LNCAP (cell line): ENCODE data around the gene AFF1.

Source experiments
- CTCF ChIP-seq: fragments of 450-650 bp; IDR thresholded peaks from 2 replicates; pipeline ENCODE4 v1.5.1; 2017; ENCODE audit warnings: mild to moderate bottlenecking

Gene AFF1

GRCh38 chr4:87129681-87130080, 194.9 kb downstream of the AFF1 start:
- no peak for TF ChIP-seq CTCF

GRCh38 chr4:87130985-87131703, 196.3 kb downstream of the AFF1 start:
- no peak for TF ChIP-seq CTCF

- TF ChIP-seq CTCF: no peak
Measured at GRCh38 chr4:87132035-87132434, 197.2 kb downstream of the AFF1 start.

GRCh38 chr4:87133183-87133582, 198.4 kb downstream of the AFF1 start:
- no peak for TF ChIP-seq CTCF

- no peak for TF ChIP-seq CTCF
Measured at GRCh38 chr4:87134122-87134521, 199.3 kb downstream of the AFF1 start.

GRCh38 chr4:87141428-87141827, 206.6 kb downstream of the AFF1 start:
- no peak for TF ChIP-seq CTCF

GRCh38 chr4:87144356-87144755, 209.5 kb downstream of the AFF1 start:
- TF ChIP-seq CTCF: no peak

- TF ChIP-seq CTCF: no peak
Measured at GRCh38 chr4:87147116-87147515, 212.3 kb downstream of the AFF1 start.
